Thyroid gland (tissue), 4 donors: ENCODE results near the gene SLC6A12. TPM values are rescaled to one million over a fixed set of nuclear protein-coding genes. Genes with fewer than 3 reads are reported as not detected.

Experiments used
- DNase-seq, 2 donors: peaks; one replicate each; pipeline ENCODE4 v3.0.0-alpha.2; 2019
- H3K27ac ChIP-seq, 3 donors: fragments of 200-600 bp; sonication (generic); 1 replicate in 2 of 3; 2 replicates in 1 of 3; pipeline ENCODE4 v1.5.1; 2016 to 2019; ENCODE audit warnings: mild to moderate bottlenecking in 1 of 3, moderate library complexity in 1 of 3
- H3K27me3 ChIP-seq: fragments of 200-600 bp; sonication (generic); one replicate; pipeline ENCODE4 v1.5.1; 2019
- H3K36me3 ChIP-seq, 2 donors: fragments of 200-600 bp; sonication (generic); one replicate each; pipeline ENCODE4 v1.5.1; 2016 to 2019
- H3K4me1 ChIP-seq, 2 donors: fragments of 200-600 bp; sonication (generic); one replicate each; pipeline ENCODE4 v1.5.1; 2017 to 2019
- H3K4me3 ChIP-seq, 3 donors: fragments of 200-600 bp; sonication (generic); replicated peaks in 1 of 3; 1 replicate in 2 of 3; 2 replicates in 1 of 3; pipeline ENCODE4 v1.5.1; 2016; ENCODE audit warnings: mild to moderate bottlenecking in 1 of 3
- H3K9me3 ChIP-seq: fragments of 200-600 bp; sonication (generic); one replicate; pipeline ENCODE4 v1.5.1; 2017
- POLR2A ChIP-seq, 2 donors: fragments of 450-650 bp; IDR thresholded peaks; one replicate each; pipeline ENCODE4 v1.6.1; 2017; ENCODE audit warnings: antibody characterized with exemption in 2 of 2, mild to moderate bottlenecking in 2 of 2, moderate library complexity in 1 of 2
- WGBS, 2 donors: methylation state at CpG; one replicate each; pipeline ENCODE4 v1.1.5; 2017; 5-methylcytosine and 5-hydroxymethylcytosine counted together
- intact Hi-C: fragments of 100-400 bp; cut with DNase I; formaldehyde crosslinking; loops from one replicate; pipeline ENCODE4 v1.15.1; 2023
- total RNA-seq, 4 donors: library from RNA; depleted of rRNA; stranded (reverse); fragments of >200 nt; gene quantifications; one replicate each; pipeline ENCODE4 v1.2.3, GENCODE V29; 2016
- TF ChIP-seq, protein P1 (sequence below), 6 experiments: fragments of 200-600 bp in 3 of 6; fragments of 450-650 bp in 3 of 6; sonication (generic) in 3 of 6; IDR thresholded peaks; one replicate each; pipeline ENCODE4 v1.5.1; 2016 to 2019; ENCODE audit warnings: antibody characterized with exemption in 6 of 6, mild to moderate bottlenecking in 2 of 6, inconsistent platforms in 1 of 6, moderate library complexity in 1 of 6

Gene SLC6A12
- total RNA-seq, 4 donors from 2014 or later, result 9.4 to 27.7 (median 18.3) TPM

DNA sequence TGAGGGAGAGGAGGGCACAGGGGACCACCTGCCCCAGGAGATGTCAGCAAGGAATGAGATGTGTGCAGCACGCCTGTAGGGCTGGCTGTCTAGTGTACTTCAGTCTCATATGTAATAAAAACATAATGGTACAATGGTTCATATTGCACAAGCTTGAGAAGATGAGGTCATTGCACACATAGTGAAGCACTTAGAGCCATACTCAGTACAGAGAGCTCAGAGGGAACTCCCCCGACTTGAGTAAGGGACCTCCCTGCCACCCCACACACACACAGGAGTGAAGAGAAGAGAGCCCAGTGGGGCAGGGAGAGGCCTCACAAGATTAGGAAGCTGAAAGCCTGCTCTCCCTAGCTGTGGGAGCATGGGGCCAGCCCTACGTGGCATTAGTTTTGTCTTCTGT lies 61.5 kb downstream of the SLC6A12 start:
- peaks cover 0 to 13% of the 10 kb centered on the region in 2 donors for H3K4me1 ChIP-seq
- TF ChIP-seq, protein P1, sequence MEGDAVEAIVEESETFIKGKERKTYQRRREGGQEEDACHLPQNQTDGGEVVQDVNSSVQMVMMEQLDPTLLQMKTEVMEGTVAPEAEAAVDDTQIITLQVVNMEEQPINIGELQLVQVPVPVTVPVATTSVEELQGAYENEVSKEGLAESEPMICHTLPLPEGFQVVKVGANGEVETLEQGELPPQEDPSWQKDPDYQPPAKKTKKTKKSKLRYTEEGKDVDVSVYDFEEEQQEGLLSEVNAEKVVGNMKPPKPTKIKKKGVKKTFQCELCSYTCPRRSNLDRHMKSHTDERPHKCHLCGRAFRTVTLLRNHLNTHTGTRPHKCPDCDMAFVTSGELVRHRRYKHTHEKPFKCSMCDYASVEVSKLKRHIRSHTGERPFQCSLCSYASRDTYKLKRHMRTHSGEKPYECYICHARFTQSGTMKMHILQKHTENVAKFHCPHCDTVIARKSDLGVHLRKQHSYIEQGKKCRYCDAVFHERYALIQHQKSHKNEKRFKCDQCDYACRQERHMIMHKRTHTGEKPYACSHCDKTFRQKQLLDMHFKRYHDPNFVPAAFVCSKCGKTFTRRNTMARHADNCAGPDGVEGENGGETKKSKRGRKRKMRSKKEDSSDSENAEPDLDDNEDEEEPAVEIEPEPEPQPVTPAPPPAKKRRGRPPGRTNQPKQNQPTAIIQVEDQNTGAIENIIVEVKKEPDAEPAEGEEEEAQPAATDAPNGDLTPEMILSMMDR (IDR thresholded peaks at IDR 0.05), result no peak
- no peak for TF ChIP-seq POLR2A (IDR thresholded peaks at IDR 0.05)
- no peaks in the 10 kb centered on the region for H3K9me3 ChIP-seq
- WGBS, 2 donors, result 50 to 52% methylated on average over 2 to 3 of the region's 3 CpGs
- no peak overlapping the region for H3K4me3 ChIP-seq
- no peaks in the 10 kb centered on the region for H3K27me3 ChIP-seq
- no peaks in the 10 kb centered on the region for H3K36me3 ChIP-seq
- DNase-seq, result no peak
- H3K27ac ChIP-seq, result no peak overlapping the region
- intact Hi-C loops, result no loop called here

GRCh38 chr12:151579-151978 lies 62.4 kb downstream of the SLC6A12 start:
- no peaks in the 10 kb centered on the region for H3K27me3 ChIP-seq
- intact Hi-C loops, result no loop called here
- 85 to 89% methylated on average over 5 of the region's 5 CpGs for WGBS, 2 donors

DNA sequence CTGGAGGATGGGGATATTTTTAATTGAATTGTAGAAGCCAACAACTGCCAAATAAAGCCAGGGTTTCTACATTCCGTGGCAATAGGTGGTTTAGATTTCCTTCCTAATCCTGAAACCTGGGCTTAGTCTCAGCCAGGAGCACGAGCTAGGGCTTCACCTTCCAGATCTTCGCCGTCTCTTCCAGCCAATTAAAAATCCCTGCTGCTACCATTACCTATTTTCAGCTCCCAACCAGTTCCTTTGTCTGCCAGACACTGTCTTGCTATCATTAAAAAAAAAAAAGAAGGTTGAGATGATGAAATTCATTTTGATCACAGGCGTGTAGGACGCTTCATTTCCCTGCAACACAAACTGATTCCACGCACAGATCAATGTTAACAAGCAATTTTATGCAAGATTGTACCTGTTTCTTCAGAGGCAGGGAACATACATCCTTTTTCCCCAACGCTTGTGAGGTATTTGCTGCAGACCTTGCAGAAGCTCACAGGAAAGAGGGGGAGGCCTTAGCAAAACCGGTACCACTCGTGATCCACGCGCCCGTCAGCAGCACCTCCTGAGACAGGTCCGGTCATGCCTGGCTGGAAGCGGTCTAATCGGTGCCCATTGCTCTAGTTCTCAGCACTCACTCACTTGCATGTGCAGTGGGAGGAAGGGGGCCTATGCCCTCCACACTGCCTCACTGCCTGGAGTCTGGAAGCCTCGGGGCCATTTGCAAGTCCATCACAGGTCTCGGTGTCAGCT lies 65.1 kb downstream of the SLC6A12 start:
- intact Hi-C loops, result no loop called here
- Histone ChIP-seq H3K36me3 (no peaks in the 10 kb centered on the region), H3K9me3 (no peaks in the 10 kb centered on the region)

More at GRCh38 chr12:151579-151978, 62.4 kb downstream of the SLC6A12 start:
- Histone ChIP-seq H3K4me3 (no peak overlapping the region), H3K4me1 (peaks cover 0 to 13% of the 10 kb centered on the region in 2 donors), H3K9me3 (no peaks in the 10 kb centered on the region), H3K27ac (no peak overlapping the region), H3K36me3 (no peaks in the 10 kb centered on the region)
- no peak for TF ChIP-seq POLR2A (IDR thresholded peaks at IDR 0.05)
- TF ChIP-seq, protein P1 (IDR thresholded peaks at IDR 0.05), result no peak
- DNase-seq, result no peak

DNA sequence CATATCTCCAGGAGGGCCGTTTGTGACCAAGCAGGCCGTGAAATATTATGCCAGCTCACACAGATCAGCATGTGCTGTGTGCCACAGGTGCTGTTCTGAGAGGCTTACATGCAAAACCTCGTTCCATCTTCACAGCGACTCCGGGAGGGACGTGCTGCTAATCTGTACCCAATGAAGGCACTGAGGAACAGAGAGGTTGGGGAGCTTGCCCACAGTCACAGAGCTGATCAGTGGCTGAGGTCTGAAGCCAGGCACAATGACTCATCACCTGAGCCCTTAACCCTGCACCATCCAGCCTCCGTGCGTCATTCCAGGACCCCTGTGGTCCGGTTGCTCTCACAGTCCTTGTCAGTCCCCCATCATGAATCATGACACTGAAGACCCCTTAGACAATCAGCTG lies 66.7 kb downstream of the SLC6A12 start:
- no peak overlapping the region for H3K4me3 ChIP-seq
- H3K9me3 ChIP-seq, result no peaks in the 10 kb centered on the region
- H3K27me3 ChIP-seq, result no peaks in the 10 kb centered on the region
- no peaks in the 10 kb centered on the region for H3K36me3 ChIP-seq
- intact Hi-C loops, result no loop called here
- no peak overlapping the region for H3K27ac ChIP-seq
- no peak for DNase-seq
- WGBS, 2 donors, result 83 to 92% methylated on average over 3 to 9 of the region's 9 CpGs
- peaks cover 0 to 7% of the 10 kb centered on the region in 2 donors for H3K4me1 ChIP-seq
- no peak for TF ChIP-seq POLR2A (IDR thresholded peaks at IDR 0.05)
- TF ChIP-seq, protein P1 (IDR thresholded peaks at IDR 0.05), result no peak

More for the DNA sequence above, 65.1 kb downstream of the SLC6A12 start:
- peak; percentile 20 to 58 for DNase-seq
- Histone ChIP-seq H3K27me3 (no peaks in the 10 kb centered on the region), H3K4me1 (peaks cover 0 to 13% of the 10 kb centered on the region in 2 donors), H3K4me3 (no peak overlapping the region), H3K27ac (no peak overlapping the region)
- TF ChIP-seq POLR2A (IDR thresholded peaks at IDR 0.05), result no peak
- TF ChIP-seq, protein P1 (IDR thresholded peaks at IDR 0.05), result no peak
- WGBS, 2 donors, result 78 to 79% methylated on average over 17 to 18 of the region's 18 CpGs

DNA sequence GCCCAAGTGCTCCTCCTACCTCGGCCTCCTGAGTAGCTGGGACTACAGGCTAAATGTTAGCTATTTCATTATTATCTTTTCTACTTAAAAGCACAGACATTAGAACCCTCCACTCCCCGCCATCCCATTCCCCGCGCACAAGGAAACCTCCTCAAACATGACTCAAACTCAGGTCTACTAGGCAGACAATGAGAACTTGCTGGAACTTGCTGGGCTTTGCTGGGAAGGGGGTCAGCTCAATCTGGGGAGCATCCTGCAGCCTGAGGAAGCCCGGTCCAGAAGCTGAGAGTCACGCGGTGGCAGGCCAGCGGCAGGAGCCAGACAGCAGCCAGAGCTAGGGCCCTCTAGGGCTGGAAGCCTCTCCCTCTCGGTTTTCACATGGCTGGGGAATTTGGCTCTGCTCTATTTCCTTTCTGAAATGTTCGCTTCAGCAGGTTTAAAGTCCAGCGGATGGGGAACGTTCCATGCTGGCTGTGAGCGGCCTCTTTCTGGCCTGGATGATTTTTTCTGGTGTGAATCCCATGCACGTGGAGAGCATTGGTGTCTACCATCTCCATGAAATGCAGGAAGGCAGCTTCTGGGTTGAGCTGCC lies 68.5 kb downstream of the SLC6A12 start:
- H3K27me3 ChIP-seq, result no peaks in the 10 kb centered on the region
- peaks cover 0 to 7% of the 10 kb centered on the region in 2 donors for H3K4me1 ChIP-seq
- WGBS, 2 donors, result 68 to 71% methylated on average over 14 of the region's 14 CpGs
- intact Hi-C loops, result no loop called here
- H3K36me3 ChIP-seq, result no peaks in the 10 kb centered on the region
- TF ChIP-seq, protein P1 (IDR thresholded peaks at IDR 0.05), result no peak
- no peak for TF ChIP-seq POLR2A (IDR thresholded peaks at IDR 0.05)
- no peaks in the 10 kb centered on the region for H3K9me3 ChIP-seq
- peak; percentile 19 to 33 for DNase-seq
- H3K27ac ChIP-seq, result no peak overlapping the region
- no peak overlapping the region for H3K4me3 ChIP-seq
